ENCODE data around the gene ROS1.
"Not testable (repeated sequence)": the region's sequence is repeated elsewhere in the genome, so short reads cannot be mapped to it uniquely, and the experiment has no call there.

DNA sequence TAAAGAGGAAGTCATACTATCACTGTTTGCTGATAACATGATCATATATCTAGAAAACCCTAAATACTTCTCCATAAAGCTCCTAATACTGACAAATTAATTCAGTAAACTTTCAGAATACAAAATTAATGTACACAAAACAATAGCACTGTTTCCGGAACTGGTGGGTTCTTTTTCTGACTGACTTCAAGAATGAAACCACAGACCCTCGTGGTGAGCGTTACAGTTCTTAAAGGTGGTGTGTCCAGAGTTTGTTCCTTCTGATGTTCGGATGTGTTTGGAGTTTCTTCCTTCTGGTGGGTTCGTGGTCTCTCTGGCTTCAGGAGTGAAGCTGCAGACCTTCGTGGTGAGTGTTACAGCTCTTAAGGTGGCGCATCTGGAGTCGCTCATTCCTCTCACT lies 53.5 kb downstream of the ROS1 start:
- not testable (repeated sequence) for TF ChIP-seq POLR2A (IDR thresholded peaks at IDR 0.05; ENCODE audit: extremely low read depth, insufficient read length); MYC (IDR thresholded peaks at IDR 0.05; ENCODE audit: low read depth, low read length)
- TF ChIP-seq, protein P1, sequence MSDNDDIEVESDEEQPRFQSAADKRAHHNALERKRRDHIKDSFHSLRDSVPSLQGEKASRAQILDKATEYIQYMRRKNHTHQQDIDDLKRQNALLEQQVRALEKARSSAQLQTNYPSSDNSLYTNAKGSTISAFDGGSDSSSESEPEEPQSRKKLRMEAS (IDR thresholded peaks at IDR 0.05; ENCODE audit: low read depth, low read length), result not testable (repeated sequence)

All from NB4 (cell line).